ENCODE measurements around the gene EPB41L3. TPM values are rescaled to one million over a fixed set of nuclear protein-coding genes. Genes with fewer than 3 reads are reported as not detected.

Gene EPB41L3
- total RNA-seq, 1 experiment from 2014 or later: 2.7 TPM

DNA sequence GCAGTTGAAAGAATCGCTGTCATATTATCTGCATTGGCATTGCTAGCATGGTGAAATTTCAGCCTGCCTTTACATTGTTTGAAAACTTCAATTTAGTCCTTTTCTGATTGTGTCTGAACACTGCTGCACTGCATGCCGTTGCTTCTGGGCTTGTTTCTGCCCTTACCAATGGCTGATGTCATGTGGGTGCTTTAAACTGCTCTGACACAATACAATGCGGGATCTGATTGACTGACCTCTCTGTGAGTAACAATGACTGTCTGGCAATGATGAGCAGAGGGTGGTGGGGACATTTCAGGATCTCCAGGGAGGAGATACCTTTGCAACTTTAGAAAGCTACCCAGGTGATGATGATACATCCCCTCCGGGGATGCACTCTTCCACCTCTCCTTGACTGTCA, 128.8 kb downstream of the EPB41L3 start:
- no peak for DNase-seq (ENCODE audit: low read depth)

DNA sequence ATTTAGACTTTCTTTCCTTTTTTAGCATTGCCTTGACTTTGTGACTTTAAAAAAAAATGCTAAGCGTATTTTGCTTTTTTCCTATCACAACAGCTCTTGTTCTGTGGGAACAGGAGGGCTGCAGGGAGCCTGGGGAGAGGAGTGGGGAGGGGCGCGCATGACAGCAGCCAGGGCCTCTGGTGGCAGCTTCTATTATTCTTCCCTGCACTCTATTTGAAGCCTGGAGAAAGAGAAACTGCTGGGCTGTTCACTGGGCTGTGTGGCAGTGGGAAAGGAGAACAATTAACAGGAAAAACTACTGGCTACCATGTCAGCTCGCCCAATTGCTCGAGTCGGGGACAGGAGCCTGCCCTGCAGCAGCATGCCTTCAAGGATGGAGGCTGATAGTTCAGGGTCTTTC, 129.3 kb downstream of the EPB41L3 start:
- no peak for DNase-seq (ENCODE audit: low read depth)

DNA sequence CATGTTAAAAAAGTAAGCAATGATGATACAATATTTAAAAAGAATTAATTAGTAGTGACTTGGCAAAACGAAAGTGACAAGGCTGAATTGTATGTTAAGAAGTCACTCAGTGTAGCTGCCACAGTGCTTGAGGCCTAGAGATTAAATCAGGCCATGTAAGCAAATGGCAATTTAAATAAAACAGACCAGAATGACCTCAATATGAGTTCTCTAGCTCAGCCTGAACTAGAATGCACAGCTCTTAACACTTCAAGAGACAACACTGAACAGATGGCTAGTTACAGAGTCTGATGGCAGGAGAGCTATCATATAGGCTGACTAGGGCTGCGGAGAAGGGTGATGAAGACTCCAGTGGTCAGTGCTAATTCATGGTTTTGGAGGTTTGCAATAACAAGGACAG, 130.3 kb downstream of the EPB41L3 start:
- DNase-seq (ENCODE audit: low read depth): no peak

- DNase-seq (ENCODE audit: low read depth): no peak
Measured at GRCh38 chr18:5410582-5410981, 133.2 kb downstream of the EPB41L3 start.

- DNase-seq (ENCODE audit: low read depth): no peak
Measured at GRCh38 chr18:5398269-5398668, 145.5 kb downstream of the EPB41L3 start.

DNA sequence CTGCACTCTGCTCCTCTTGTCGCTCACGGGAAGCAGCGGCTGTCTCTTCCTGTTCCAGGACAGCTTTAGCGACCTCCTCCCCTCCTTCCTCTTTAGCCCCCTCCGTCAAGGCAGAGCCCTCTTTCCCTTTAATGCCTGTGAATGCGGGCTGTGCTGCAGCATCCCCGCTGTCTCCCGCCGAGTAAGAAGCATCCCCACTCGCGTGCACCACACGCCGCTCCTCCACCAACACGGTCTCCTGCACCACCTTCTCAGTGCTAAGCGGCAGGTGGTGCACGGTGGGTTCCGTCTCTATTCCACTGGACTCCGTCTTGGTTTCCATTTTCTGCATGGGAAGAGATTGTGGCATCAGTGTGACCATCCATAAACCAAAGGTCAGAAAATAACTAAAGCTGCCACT, 146.7 kb downstream of the EPB41L3 start:
- DNase-seq (ENCODE audit: low read depth): no peak

- DNase-seq (ENCODE audit: low read depth): no peak
Measured at GRCh38 chr18:5395860-5396448, 147.8 kb downstream of the EPB41L3 start.

GRCh38 chr18:5393779-5394178, 150.0 kb downstream of the EPB41L3 start:
- peak; percentile 33 for DNase-seq (ENCODE audit: low read depth)

DNA sequence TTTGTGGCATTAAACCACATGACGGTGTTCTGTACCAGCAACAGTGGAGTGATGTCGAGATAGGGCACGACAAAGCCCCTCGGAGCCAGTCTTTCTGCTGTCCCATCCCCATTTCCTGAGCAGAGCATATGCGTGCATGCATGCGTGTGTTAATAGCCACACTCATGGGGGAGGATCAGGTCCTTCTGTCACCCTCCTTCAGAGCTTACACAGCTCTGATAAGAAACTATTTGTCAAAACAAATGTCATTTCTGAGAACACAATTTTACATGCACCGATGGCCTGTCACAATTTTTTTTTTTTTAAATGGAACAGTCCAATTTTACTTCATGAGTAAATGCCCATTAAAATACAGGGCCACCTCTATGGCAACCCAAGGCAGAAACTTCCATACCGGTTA, 152.4 kb downstream of the EPB41L3 start:
- no peak for DNase-seq (ENCODE audit: low read depth)

- DNase-seq (ENCODE audit: low read depth): no peak
Measured at GRCh38 chr18:5389356-5389755, 154.4 kb downstream of the EPB41L3 start.

GRCh38 chr18:5388896-5389295, 154.9 kb downstream of the EPB41L3 start:
- DNase-seq (ENCODE audit: low read depth): no peak

DNA sequence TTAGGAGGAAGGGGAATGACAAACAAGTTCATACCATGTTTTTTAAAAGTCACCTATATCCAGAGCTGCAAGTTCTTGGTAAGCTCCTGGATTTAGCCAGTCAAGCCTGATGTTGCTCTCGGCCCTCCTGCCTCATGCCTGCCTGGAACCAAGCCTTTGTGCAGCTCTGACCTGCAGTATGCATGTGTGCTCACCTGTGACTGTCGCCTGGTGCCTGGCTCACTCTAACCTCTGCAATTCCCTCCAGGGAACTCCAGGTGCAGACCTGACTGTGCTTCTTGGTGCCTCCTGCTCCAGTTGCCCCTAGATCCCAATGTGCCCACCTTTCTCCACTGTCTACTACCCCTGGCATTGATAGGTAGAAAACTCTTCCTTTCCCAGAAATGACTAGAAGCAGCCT, 163.2 kb downstream of the EPB41L3 start:
- no peak for DNase-seq (ENCODE audit: low read depth)

GRCh38 chr18:5376986-5377385, 166.8 kb downstream of the EPB41L3 start:
- DNase-seq (ENCODE audit: low read depth): no peak

- no peak for DNase-seq (ENCODE audit: low read depth)
Measured at GRCh38 chr18:5370332-5370731, 173.5 kb downstream of the EPB41L3 start.

DNA sequence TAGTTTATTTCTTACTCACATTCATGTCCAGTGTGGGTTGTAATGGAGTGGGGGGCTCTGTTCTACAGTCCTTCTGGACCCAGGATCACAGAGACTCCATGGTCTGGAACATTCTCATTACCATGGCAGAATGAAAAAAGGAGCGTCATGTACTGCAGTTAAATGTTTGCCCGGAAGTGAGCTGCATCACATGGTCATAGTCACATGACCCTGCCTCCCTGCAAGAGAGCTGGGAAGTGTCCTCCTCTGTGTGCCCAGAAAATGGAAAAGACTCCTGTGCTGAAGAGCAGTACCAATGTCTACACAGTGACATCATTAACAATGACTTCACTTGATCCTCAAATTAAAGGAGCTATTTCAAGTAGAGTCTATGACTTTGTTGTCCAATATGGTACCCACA, 174.3 kb downstream of the EPB41L3 start:
- no peak for DNase-seq (ENCODE audit: low read depth)

- no peak for DNase-seq (ENCODE audit: low read depth)
Measured at GRCh38 chr18:5365443-5365842, 178.4 kb downstream of the EPB41L3 start.

DNA sequence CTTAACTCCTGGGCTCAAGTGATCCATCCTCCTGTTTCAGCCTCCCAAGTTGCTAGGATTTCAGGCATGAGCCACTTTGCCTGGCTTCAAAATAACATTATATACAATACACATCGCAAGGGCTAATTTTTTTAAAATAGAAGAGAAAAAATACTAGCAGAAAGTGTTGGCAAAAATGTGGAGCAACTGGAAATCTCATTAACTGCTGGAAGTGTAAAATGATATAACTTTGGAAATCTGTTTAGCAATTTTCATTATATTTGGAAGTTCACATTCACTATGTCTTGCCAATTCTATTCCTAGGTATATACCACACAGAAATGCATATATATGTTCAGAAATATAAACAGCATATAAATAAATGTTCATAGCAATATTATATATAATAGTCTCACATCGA, 193.2 kb downstream of the EPB41L3 start:
- no peak for DNase-seq (ENCODE audit: low read depth)

Other genes starting within 250 kb of the EPB41L3 start
- gene ZBTB14, start 248.3 kb downstream of the EPB41L3 start, total RNA-seq (2014; rRNA removed; shearing (Covaris generic)): 11.4 and 11.7 TPM in 2 replicates